ENCODE data around the gene TUB.

The TUB gene

DNA sequence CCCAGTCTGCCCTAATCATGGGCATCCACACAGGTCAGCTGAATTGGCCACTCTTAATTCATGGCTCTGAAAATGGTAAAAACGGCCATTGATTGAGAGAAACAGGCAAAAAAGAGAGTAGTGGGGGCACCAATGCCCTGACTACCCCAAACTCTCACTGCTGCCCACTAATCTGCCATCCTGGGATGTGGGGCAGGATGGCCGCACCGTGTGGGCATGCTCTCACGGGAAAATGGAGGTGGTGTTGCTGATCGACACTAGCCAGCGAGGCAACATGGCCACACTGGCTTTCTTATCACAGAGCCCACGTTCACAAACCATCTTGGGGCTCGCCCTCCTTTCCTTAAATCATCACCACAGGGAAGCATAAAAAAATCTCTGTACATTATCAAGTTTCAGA, 11.2 kb upstream of the TUB start:
- TF ChIP-seq TAF1 (IDR thresholded peaks at IDR 0.05; ENCODE audit: borderline replicate concordance, insufficient read depth, low read length) (no peak), FOXP2 (optimal IDR thresholded peaks at IDR 0.05; ENCODE audit: borderline replicate concordance, extremely low read depth, extremely low read length, insufficient read depth) (no peak), SIN3A (IDR thresholded peaks at IDR 0.05; ENCODE audit: borderline replicate concordance, insufficient read depth, low read length) (no peak), POLR2AphosphoS5 (IDR thresholded peaks at IDR 0.05; ENCODE audit: low read depth, low read length) (no peak)
- TF ChIP-seq, protein P1, sequence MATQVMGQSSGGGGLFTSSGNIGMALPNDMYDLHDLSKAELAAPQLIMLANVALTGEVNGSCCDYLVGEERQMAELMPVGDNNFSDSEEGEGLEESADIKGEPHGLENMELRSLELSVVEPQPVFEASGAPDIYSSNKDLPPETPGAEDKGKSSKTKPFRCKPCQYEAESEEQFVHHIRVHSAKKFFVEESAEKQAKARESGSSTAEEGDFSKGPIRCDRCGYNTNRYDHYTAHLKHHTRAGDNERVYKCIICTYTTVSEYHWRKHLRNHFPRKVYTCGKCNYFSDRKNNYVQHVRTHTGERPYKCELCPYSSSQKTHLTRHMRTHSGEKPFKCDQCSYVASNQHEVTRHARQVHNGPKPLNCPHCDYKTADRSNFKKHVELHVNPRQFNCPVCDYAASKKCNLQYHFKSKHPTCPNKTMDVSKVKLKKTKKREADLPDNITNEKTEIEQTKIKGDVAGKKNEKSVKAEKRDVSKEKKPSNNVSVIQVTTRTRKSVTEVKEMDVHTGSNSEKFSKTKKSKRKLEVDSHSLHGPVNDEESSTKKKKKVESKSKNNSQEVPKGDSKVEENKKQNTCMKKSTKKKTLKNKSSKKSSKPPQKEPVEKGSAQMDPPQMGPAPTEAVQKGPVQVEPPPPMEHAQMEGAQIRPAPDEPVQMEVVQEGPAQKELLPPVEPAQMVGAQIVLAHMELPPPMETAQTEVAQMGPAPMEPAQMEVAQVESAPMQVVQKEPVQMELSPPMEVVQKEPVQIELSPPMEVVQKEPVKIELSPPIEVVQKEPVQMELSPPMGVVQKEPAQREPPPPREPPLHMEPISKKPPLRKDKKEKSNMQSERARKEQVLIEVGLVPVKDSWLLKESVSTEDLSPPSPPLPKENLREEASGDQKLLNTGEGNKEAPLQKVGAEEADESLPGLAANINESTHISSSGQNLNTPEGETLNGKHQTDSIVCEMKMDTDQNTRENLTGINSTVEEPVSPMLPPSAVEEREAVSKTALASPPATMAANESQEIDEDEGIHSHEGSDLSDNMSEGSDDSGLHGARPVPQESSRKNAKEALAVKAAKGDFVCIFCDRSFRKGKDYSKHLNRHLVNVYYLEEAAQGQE (IDR thresholded peaks at IDR 0.05; ENCODE audit: insufficient read depth in 1 of 2, low read depth in 2 of 2, low read length in 2 of 2) = no peak

DNA sequence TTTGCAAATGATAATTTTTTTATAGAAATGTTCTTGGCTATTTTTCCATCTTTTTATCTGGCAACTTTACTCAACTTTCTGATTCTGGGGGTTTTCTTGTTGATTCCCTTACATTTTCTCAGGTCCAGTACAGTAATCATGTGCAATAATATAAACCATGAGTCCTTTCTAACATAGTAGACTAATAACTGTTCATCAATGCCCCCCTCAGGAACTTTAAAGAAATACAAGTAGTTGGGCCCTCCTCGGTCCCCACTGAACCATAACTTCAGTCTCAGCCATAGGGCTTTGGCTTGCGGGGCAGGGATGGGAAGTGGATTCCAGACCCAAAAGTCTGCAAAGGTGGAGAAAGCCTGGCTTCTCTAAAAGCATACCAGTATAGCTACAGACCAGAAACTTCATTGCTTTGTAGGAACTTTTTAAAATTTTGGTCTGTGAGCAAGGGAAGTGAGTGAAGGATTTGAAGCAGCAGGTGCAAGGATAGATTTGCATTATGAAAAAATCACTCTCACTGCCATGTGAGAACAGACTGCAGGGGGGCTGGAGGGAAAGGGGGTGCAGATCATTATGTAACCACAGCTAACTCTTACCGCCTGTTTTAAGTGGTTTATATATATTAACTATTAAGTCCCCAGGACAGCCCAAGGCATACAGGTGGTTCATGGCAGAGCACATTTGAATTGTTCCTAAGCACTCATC, 10.4 kb upstream of the TUB start:
- TF ChIP-seq, protein P1 (IDR thresholded peaks at IDR 0.05; ENCODE audit: insufficient read depth in 1 of 2, low read depth in 2 of 2, low read length in 2 of 2) = no peak
- TF ChIP-seq FOXP2 (optimal IDR thresholded peaks at IDR 0.05; ENCODE audit: borderline replicate concordance, extremely low read depth, extremely low read length, insufficient read depth) (no peak), TAF1 (IDR thresholded peaks at IDR 0.05; ENCODE audit: borderline replicate concordance, insufficient read depth, low read length) (no peak), POLR2AphosphoS5 (IDR thresholded peaks at IDR 0.05; ENCODE audit: low read depth, low read length) (no peak), SIN3A (IDR thresholded peaks at IDR 0.05; ENCODE audit: borderline replicate concordance, insufficient read depth, low read length) (no peak)

DNA sequence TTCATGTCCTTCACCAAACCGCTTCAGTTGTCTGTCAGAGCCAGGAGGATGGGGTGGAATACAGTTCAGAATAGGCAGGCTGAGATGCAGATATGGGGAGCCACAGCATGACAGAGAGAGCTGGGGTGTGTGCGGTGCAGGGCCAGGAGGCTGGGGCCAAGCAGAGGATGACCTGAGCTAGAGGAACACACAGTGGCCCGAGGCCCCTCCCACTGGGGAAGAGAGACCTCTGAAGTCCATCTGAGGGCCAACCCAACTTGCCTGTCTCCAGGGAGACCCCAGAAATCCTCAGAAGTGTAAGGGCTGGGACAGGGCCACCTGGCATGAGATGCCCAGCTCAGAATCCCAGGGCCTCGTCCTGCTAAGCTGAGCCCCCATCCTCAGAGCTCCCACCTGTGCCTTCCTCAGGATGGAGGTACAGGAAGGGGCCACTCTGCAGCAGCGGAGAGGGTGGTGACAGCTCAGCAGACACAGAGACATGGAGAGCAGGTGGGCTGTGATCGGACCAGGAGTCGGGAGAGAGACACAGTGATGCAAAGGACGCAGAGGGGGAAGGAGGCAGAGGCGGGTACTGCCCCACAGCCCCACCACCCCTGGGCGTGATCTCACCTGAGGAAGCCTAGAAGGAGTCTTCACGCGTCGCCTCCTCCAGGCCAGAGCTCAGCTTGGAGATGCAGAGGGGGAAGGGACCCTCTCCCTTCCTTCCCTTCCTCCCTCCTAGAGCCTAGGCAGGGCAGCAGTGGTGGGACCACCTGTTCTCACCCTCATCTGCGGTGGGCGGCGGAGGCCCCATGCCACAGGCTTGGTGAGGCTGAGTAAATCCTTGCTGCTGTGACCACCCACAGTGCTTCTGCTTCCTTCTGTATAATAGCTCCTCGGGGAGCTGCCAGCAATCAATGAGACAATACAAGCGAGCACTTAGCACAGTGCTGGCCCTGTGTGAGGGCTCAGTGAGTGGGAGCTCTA, 9.1 kb upstream of the TUB start:
- TF ChIP-seq TAF1 (IDR thresholded peaks at IDR 0.05; ENCODE audit: borderline replicate concordance, insufficient read depth, low read length) = no peak
- TF ChIP-seq SIN3A (IDR thresholded peaks at IDR 0.05; ENCODE audit: borderline replicate concordance, insufficient read depth, low read length) = no peak
- TF ChIP-seq FOXP2 (optimal IDR thresholded peaks at IDR 0.05; ENCODE audit: borderline replicate concordance, extremely low read depth, extremely low read length, insufficient read depth) = no peak
- TF ChIP-seq POLR2AphosphoS5 (IDR thresholded peaks at IDR 0.05; ENCODE audit: low read depth, low read length) = no peak
- TF ChIP-seq, protein P1 (IDR thresholded peaks at IDR 0.05; ENCODE audit: insufficient read depth in 1 of 2, low read depth in 2 of 2, low read length in 2 of 2) = no peak

DNA sequence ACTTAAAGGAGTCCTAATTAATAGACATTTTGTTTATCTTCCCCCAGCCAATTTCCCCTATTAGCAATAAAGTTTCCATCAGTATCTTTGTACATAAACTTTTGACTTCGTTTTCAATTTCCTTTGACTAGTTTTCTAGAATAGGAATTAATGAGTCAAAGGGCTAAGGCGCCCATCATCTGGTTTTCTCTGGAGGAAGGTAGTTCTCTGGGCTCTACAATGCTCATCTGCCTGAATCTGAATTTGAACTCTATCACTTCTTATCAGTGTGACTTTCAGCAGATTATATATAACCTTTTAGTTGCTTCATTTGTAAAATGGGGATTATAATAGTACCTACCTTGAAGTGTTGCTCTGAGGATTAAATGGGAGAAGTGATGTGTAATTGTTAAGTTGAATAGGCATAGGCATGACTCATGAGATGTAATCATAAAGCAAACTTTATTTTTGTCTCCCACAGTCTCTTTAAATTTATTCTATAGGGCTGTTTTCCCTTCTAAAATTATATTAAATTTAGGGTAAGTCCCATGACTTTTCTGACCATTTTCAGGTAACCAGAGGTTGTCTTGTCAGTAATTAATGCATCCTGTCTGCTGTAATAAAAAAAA, 5.8 kb upstream of the TUB start:
- TF ChIP-seq, protein P1 (IDR thresholded peaks at IDR 0.05; ENCODE audit: insufficient read depth in 1 of 2, low read depth in 2 of 2, low read length in 2 of 2) = no peak
- no peak for TF ChIP-seq TAF1 (IDR thresholded peaks at IDR 0.05; ENCODE audit: borderline replicate concordance, insufficient read depth, low read length)
- TF ChIP-seq POLR2AphosphoS5 (IDR thresholded peaks at IDR 0.05; ENCODE audit: low read depth, low read length) = no peak

Measured in PFSK-1 (cell line).